ENCODE results near the gene DNMT3L.

DNA sequence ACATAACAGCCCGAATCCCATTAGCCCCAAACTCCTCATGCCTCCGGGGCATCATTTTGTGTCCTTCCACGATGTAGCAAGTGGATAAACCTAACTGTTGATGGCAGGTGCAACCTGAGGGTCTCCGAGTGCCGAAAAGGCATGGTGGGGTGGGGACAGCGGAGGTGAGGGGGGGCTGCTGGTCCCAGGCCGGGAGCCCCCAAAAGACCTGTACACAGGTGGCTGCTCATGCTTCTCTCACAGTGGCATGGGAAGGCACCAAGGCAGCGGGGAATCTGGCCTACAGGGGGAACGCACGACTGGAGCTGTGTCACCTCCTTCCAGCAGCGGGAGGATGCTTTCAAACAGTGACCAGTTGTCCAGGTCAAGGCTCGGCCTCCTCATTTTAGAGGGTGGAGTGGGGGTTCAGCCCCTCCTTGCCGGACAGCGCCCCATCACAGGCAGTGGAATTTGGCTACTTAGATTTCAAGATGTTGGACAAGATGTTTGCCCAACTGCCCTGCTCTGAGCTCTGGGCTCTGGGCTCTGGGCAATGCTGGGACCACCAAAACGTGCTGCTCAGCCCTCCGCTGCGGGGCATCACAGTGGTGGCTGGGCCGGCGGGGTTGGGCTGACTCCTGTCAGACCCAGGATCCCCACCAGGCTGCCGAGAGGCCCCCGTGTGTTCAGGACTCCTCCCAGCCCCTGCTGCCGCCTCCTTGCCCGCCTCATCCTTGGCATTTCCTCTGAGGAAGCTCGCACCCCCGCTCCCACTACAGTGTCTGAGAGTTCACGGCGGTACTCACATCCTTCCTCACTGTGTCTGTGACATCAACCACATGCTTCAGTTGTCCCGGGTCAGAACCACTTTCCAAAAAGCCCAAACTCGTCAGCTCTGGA is 7.6 kb downstream of the DNMT3L start:
- TF ChIP-seq, protein P1, sequence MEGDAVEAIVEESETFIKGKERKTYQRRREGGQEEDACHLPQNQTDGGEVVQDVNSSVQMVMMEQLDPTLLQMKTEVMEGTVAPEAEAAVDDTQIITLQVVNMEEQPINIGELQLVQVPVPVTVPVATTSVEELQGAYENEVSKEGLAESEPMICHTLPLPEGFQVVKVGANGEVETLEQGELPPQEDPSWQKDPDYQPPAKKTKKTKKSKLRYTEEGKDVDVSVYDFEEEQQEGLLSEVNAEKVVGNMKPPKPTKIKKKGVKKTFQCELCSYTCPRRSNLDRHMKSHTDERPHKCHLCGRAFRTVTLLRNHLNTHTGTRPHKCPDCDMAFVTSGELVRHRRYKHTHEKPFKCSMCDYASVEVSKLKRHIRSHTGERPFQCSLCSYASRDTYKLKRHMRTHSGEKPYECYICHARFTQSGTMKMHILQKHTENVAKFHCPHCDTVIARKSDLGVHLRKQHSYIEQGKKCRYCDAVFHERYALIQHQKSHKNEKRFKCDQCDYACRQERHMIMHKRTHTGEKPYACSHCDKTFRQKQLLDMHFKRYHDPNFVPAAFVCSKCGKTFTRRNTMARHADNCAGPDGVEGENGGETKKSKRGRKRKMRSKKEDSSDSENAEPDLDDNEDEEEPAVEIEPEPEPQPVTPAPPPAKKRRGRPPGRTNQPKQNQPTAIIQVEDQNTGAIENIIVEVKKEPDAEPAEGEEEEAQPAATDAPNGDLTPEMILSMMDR (IDR thresholded peaks at IDR 0.05) = no peak
- no peak for TF ChIP-seq ZFX (IDR thresholded peaks at IDR 0.05; ENCODE audit: borderline replicate concordance)
